NCI-H2171 (cell line): ENCODE data around the gene TBC1D4.
A peak's percentile ranks its signal among the peaks of the same experiment; 100 is the strongest.

Experiments used
- DNase-seq: peaks from one replicate; lab custom pipeline; 2025; lab: John Stamatoyannopoulos, UW

The TBC1D4 gene

DNA sequence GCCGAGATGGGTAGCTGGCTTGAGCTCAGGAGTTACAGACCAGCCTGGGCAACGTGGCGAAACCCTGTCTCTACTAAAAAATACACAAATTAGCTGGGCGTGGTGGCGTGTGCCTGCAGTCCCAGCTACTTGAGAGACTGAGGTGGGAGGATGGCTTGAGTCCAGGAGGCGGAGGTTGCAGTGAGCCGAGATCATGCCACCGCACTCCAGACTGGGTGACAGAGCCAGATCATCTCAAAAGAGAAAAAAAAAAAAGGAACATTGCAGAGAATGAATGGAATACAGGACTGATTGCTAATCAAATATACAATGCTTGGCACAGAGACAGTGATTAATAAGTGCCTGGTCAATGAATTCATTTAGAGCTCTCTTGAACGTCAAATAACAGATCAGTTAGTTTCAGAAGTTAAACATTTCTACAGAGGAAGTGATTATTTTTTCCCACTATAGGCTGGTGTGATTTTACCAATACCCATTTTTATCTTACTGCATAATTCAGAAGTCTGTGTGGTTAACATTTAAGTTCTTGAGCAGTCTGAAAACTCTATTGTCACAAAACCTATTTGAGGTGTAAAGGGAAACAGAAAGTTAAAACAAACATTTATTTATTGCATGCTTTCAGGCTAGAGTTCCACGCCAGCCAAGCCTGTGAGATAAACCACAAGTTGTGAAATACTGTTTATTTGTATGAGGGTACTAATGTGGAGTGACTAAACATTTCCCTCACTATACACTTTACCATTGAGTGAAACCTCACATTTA, 7.7 kb upstream of the TBC1D4 start:
- DNase-seq, result no peak

DNA sequence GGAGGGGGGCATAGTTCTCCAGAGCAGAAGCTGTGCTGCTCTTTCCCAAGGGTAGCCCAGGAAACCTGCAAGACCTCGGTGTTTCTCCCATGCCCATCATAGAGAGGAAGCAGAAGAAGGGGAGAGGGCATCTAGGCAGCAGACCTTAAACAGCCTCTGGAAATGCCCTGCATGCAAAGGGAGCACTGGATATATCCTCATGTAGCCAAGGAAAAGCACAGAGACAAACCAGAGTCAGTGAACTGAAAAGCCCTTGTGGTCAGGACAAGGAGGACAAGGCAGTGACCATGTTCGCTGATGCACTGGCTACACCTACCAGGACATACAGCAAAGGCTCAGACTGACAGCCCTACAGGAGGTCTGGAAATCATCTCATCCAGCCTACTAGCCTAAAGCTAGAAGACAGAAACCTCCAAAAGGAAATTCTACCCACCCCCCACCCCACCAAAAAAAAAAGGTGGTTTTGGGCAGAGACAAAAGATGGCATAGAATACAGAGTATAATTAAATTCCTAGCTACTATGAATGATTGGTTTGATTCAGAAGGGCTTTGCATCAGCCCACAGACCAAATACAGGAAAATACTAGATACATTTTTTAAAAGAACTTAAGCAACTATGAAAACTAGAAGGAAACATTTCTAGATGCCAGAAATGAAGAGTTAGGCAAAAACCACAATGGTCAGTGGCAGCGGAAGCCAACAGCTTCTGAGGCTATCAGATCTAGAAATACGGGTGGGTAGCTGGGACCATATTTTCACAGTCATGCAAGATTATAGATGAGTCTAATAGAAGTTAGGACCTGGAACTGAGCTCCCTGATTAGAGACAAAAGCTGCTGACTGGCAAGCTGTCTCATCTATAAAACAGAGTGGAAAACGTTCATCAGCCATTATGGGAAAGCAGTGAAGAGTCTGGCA, 4.4 kb upstream of the TBC1D4 start:
- DNase-seq, result no peak

GRCh38 chr13:75485286-75486062, 3.5 kb upstream of the TBC1D4 start:
- DNase-seq, result no peak

GRCh38 chr13:75482820-75483079, 781 bp upstream of the TBC1D4 start:
- DNase-seq, result no peak

- DNase-seq, result peak; percentile 48
Observed at GRCh38 chr13:75481176-75482069, 546 bp downstream of the TBC1D4 start.

GRCh38 chr13:75480671-75481175, 1.2 kb downstream of the TBC1D4 start:
- peak; percentile 41 for DNase-seq

- DNase-seq, result no peak
Observed at GRCh38 chr13:75479102-75479740, 2.7 kb downstream of the TBC1D4 start.

GRCh38 chr13:75478659-75479058, 3.3 kb downstream of the TBC1D4 start:
- no peak for DNase-seq

GRCh38 chr13:75474956-75475355, 7.0 kb downstream of the TBC1D4 start:
- no peak for DNase-seq

GRCh38 chr13:75473468-75473867, 8.5 kb downstream of the TBC1D4 start:
- DNase-seq, result no peak

DNA sequence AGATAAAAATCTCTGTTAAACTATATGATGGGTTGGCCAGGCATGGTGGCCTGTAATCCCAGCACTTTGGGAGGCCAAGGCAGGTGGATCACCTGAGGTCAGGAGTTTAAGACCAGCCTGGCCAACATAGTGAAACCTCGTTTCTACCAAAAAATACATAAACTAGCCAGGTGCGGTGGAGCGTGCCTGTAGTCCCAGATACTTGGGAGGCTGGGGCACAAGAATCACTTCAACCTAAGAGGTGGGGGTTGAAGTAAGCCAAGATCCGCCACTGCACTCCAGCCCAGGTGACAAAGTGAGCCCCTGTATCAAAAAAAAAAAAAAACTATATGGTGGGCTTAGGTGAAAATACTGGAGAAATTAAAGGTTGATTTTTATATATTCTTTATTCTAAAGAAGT, 11.3 kb downstream of the TBC1D4 start:
- no peak for DNase-seq

- DNase-seq, result no peak
Observed at GRCh38 chr13:75469047-75469446, 12.9 kb downstream of the TBC1D4 start.

DNA sequence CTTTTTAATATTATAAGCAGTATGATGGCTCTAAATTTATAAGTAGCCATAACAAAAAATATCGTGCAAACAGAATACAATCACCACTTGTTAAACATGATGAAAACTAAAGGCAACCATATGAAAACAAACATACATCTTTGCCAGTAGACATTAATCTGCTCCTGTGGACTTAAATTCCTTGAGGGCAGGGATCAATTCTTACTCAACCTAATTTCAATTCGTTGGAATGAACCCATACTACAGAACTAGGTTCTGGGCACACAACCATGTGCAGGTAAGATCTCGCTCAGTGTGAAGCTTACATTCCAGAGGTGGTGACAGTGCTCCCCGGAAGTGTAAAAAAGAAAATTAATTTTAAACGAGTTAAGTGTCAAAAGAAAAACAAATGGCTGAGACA, 13.4 kb downstream of the TBC1D4 start:
- DNase-seq, result no peak

DNA sequence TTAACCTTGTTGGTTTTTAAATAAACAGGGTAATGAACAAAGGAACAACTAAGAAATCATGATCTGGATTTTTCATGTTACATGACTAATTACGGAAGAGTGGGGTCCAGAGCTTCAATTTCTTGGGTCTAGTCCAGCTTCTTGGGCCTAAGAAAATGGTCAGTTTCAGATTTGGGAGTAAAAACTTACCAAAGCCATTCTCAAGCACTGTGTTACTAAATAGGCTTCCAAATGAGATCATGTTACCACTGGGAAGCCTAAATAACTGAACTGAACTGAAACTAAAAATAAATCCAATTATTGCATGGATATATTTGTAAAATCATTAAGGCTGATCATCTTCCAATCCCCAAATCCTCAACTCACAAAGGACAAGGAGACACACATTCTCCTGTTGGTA, 13.9 kb downstream of the TBC1D4 start:
- DNase-seq, result no peak

GRCh38 chr13:75467040-75467728, 14.8 kb downstream of the TBC1D4 start:
- DNase-seq, result no peak

- DNase-seq, result no peak
Observed at GRCh38 chr13:75465236-75465635, 16.7 kb downstream of the TBC1D4 start.

GRCh38 chr13:75461314-75461713, 20.7 kb downstream of the TBC1D4 start:
- DNase-seq, result no peak

- DNase-seq, result no peak
Observed at GRCh38 chr13:75460644-75461043, 21.3 kb downstream of the TBC1D4 start.

DNA sequence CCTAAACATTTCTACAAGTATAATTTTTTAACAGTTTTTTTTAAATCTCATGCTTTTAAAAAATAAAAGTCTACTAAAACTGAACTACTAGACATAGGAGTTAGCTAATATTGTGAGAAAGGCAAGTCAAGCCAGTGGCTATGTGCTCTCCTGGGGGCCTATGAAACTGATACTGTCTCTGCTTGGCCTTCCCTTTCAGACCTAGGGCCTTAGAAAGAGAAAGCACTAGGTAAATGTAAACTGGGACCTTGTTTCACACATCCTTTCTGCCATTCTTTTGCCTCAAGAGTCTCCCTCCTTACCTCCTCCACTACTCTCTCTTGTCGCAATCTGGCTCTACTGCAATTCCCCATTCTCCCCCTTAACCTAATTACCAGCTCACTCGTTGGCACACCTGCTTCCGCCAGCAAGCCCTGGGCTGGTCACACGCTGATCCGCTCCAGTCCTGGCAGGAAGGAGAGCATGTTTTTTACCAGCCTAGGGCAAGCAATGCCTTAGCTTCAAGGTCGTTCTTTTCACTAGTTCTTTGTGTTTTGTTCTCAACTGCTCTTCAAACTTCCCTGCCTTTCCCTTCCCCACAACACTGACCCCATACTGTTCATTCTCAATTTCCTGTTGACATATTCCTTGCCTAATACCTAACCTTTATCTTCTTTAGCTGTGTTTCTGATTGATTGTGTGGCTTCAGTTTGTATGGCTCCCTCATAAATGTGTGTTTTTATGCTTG, 23.1 kb downstream of the TBC1D4 start:
- DNase-seq, result peak; percentile 40

DNA sequence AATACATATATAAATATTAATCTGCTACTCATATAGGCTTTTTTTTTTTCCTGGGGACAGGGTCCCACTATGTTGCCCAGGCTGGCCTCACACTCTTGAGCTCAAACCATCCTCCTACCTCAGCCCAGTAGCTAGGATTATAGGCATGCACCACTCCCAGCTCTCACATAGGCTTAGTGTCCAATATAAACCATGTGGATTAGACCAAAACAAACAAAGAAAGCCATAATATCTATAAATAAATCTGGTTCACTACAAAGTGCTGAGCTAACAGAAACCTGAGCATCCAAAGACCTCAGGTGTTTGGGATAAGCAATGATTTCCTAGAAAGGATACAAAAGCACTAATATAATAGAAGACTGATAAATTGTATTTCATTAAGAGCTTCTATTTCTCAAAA, 26.0 kb downstream of the TBC1D4 start:
- no peak for DNase-seq
